Measurements from ENCODE around the gene ITGA5. TPM values are rescaled to one million over a fixed set of nuclear protein-coding genes. Genes with fewer than 3 reads are reported as not detected.

ITGA5 gene
- total RNA-seq, 1 donor: 401 TPM

GRCh38 chr12:54371328-54372112, 47.5 kb downstream of the ITGA5 start:
- no peak for TF ChIP-seq CTCF (IDR thresholded peaks at IDR 0.05; ENCODE audit: extremely low read depth, low read depth, low read length)
- Histone ChIP-seq H3K4me3 (ENCODE audit: insufficient read depth, low read length) (no peak overlapping the region), H3K4me2 (ENCODE audit: insufficient read depth, low read length) (no peak overlapping the region), H4K20me1 (ENCODE audit: insufficient read depth, low read length) (no peaks in the 10 kb centered on the region), H3K79me2 (ENCODE audit: insufficient read depth, low read length) (no peaks in the 10 kb centered on the region), H3K36me3 (ENCODE audit: insufficient read depth, low read length) (no peaks in the 10 kb centered on the region), H3K27me3 (ENCODE audit: insufficient read depth, low read length) (no peaks in the 10 kb centered on the region), H2AFZ (ENCODE audit: low read length) (no peak overlapping the region), H3K27ac (ENCODE audit: low read depth, low read length) (no peak overlapping the region), H3K9me3 (ENCODE audit: low read depth, low read length) (no peaks in the 10 kb centered on the region), H3K4me1 (ENCODE audit: insufficient read depth, low read length) (peaks cover 14% of the 10 kb centered on the region)
- peak; percentile 42 for DNase-seq (ENCODE audit: insufficient read length, low spot score, missing footprints)

GRCh38 chr12:54370171-54370730, 48.8 kb downstream of the ITGA5 start:
- Histone ChIP-seq H2AFZ (ENCODE audit: low read length) (peak overlapping the region; percentile 43), H3K9me3 (ENCODE audit: low read depth, low read length) (no peaks in the 10 kb centered on the region), H3K27ac (ENCODE audit: low read depth, low read length) (no peak overlapping the region), H3K36me3 (ENCODE audit: insufficient read depth, low read length) (no peaks in the 10 kb centered on the region), H3K4me3 (ENCODE audit: insufficient read depth, low read length) (peak overlapping the region; percentile 64), H3K79me2 (ENCODE audit: insufficient read depth, low read length) (no peaks in the 10 kb centered on the region), H4K20me1 (ENCODE audit: insufficient read depth, low read length) (no peaks in the 10 kb centered on the region), H3K4me1 (ENCODE audit: insufficient read depth, low read length) (peaks cover 14% of the 10 kb centered on the region), H3K27me3 (ENCODE audit: insufficient read depth, low read length) (no peaks in the 10 kb centered on the region), H3K4me2 (ENCODE audit: insufficient read depth, low read length) (peak overlapping the region; percentile 71)
- peak; percentile 98 for DNase-seq (ENCODE audit: insufficient read length, low spot score, missing footprints)
- peak; percentile 79 for TF ChIP-seq CTCF (IDR thresholded peaks at IDR 0.05; ENCODE audit: extremely low read depth, low read depth, low read length)

GRCh38 chr12:54369597-54370131, 49.4 kb downstream of the ITGA5 start:
- Histone ChIP-seq H3K79me2 (ENCODE audit: insufficient read depth, low read length) (no peaks in the 10 kb centered on the region), H3K36me3 (ENCODE audit: insufficient read depth, low read length) (no peaks in the 10 kb centered on the region), H3K4me1 (ENCODE audit: insufficient read depth, low read length) (peaks cover 14% of the 10 kb centered on the region), H3K27ac (ENCODE audit: low read depth, low read length) (no peak overlapping the region), H4K20me1 (ENCODE audit: insufficient read depth, low read length) (no peaks in the 10 kb centered on the region), H3K9me3 (ENCODE audit: low read depth, low read length) (no peaks in the 10 kb centered on the region), H3K4me3 (ENCODE audit: insufficient read depth, low read length) (peak overlapping the region; percentile 64), H3K27me3 (ENCODE audit: insufficient read depth, low read length) (no peaks in the 10 kb centered on the region), H3K4me2 (ENCODE audit: insufficient read depth, low read length) (peak overlapping the region; percentile 71), H2AFZ (ENCODE audit: low read length) (no peak overlapping the region)
- peak; percentile 58 for DNase-seq (ENCODE audit: insufficient read length, low spot score, missing footprints)
- TF ChIP-seq CTCF (IDR thresholded peaks at IDR 0.05; ENCODE audit: extremely low read depth, low read depth, low read length): no peak
